ENCODE data around the gene RBBP9. TPM values are rescaled to one million over a fixed set of nuclear protein-coding genes. Genes with fewer than 3 reads are reported as not detected.

RBBP9 gene
- total and polyA plus RNA-seq, 2 experiments from 2014 or later, result 8.0 to 22.5 TPM

- no peak for TF ChIP-seq EZH2phosphoT487 (IDR thresholded peaks at IDR 0.05; ENCODE audit: low read depth, severe bottlenecking, unreplicated experiment)
- TF ChIP-seq CTCF (IDR thresholded peaks at IDR 0.05; ENCODE audit: poor library complexity), result no peak
- no peak for TF ChIP-seq EZH2 (IDR thresholded peaks at IDR 0.05; ENCODE audit: borderline replicate concordance)
- Histone ChIP-seq H3K9me2 (replicated peaks; ENCODE audit: insufficient read depth) (no peaks in the 10 kb centered on the region), H3K36me3 (replicated peaks; ENCODE audit: insufficient read depth, low read depth) (no peaks in the 10 kb centered on the region)
Observed at GRCh38 chr20:18543216-18543615, 46.2 kb upstream of the RBBP9 start.

GRCh38 chr20:18541741-18542140 is 44.7 kb upstream of the RBBP9 start:
- H3K27ac ChIP-seq, result no peak overlapping the region
- H3K4me1 ChIP-seq (ENCODE audit: insufficient read depth), result no peaks in the 10 kb centered on the region
- H3K9me3 ChIP-seq (ENCODE audit: low read depth), result no peaks in the 10 kb centered on the region
- no peak overlapping the region for H2AFZ ChIP-seq
- TF ChIP-seq EZH2 (IDR thresholded peaks at IDR 0.05; ENCODE audit: borderline replicate concordance) (no peak), EZH2phosphoT487 (IDR thresholded peaks at IDR 0.05; ENCODE audit: low read depth, severe bottlenecking, unreplicated experiment) (no peak), CTCF (IDR thresholded peaks at IDR 0.05; ENCODE audit: poor library complexity) (no peak)
- no peaks in the 10 kb centered on the region for H3K36me3 ChIP-seq (replicated peaks; ENCODE audit: insufficient read depth, low read depth)
- H3K27me3 ChIP-seq, result no peaks in the 10 kb centered on the region
- H3K4me2 ChIP-seq, result no peak overlapping the region
- no peak for DNase-seq (ENCODE audit: low spot score)
- 87% methylated on average over 5 of the region's 5 CpGs for WGBS (ENCODE audit: low lambda C conversion rate, missing lambda C conversion rate)
- H3K79me2 ChIP-seq, result no peaks in the 10 kb centered on the region
- H3K9me2 ChIP-seq (replicated peaks; ENCODE audit: insufficient read depth), result no peaks in the 10 kb centered on the region
- H4K20me1 ChIP-seq (ENCODE audit: insufficient read depth, poor library complexity, severe bottlenecking), result no peaks in the 10 kb centered on the region
- H3K4me3 ChIP-seq, result no peak overlapping the region

More at GRCh38 chr20:18543216-18543615, 46.2 kb upstream of the RBBP9 start:
- Histone ChIP-seq H4K20me1 (ENCODE audit: insufficient read depth, poor library complexity, severe bottlenecking) (no peaks in the 10 kb centered on the region), H3K9me3 (ENCODE audit: low read depth) (no peaks in the 10 kb centered on the region), H3K4me3 (no peak overlapping the region), H3K4me1 (ENCODE audit: insufficient read depth) (no peaks in the 10 kb centered on the region), H2AFZ (no peak overlapping the region), H3K4me2 (no peak overlapping the region), H3K27me3 (no peaks in the 10 kb centered on the region), H3K27ac (no peak overlapping the region), H3K79me2 (no peaks in the 10 kb centered on the region)
- WGBS (ENCODE audit: low lambda C conversion rate, missing lambda C conversion rate), result 96% methylated on average over 4 of the region's 4 CpGs
- DNase-seq (ENCODE audit: low spot score), result no peak

GRCh38 chr20:18537651-18538050 is 40.6 kb upstream of the RBBP9 start:
- Histone ChIP-seq H3K4me1 (ENCODE audit: insufficient read depth) (no peaks in the 10 kb centered on the region), H3K9me3 (ENCODE audit: low read depth) (no peaks in the 10 kb centered on the region), H3K9me2 (replicated peaks; ENCODE audit: insufficient read depth) (no peaks in the 10 kb centered on the region), H3K79me2 (no peaks in the 10 kb centered on the region), H3K27me3 (no peaks in the 10 kb centered on the region), H3K27ac (no peak overlapping the region), H4K20me1 (ENCODE audit: insufficient read depth, poor library complexity, severe bottlenecking) (no peaks in the 10 kb centered on the region), H3K4me2 (no peak overlapping the region), H3K36me3 (replicated peaks; ENCODE audit: insufficient read depth, low read depth) (no peaks in the 10 kb centered on the region), H2AFZ (no peak overlapping the region), H3K4me3 (no peak overlapping the region)
- 92% methylated on average over 2 of the region's 2 CpGs for WGBS (ENCODE audit: low lambda C conversion rate, missing lambda C conversion rate)
- no peak for DNase-seq (ENCODE audit: low spot score)
- TF ChIP-seq CTCF (IDR thresholded peaks at IDR 0.05; ENCODE audit: poor library complexity) (no peak), EZH2 (IDR thresholded peaks at IDR 0.05; ENCODE audit: borderline replicate concordance) (no peak), EZH2phosphoT487 (IDR thresholded peaks at IDR 0.05; ENCODE audit: low read depth, severe bottlenecking, unreplicated experiment) (no peak)
